SK-N-SH (cell line): ENCODE data around the gene HCN4. TPM values are rescaled to one million over a fixed set of nuclear protein-coding genes. Genes with fewer than 3 reads are reported as not detected.

Source experiments
- CTCF ChIA-PET: fragments of 300-600, 350-600 bp; formaldehyde crosslinking; extraction: SDS; loops from one replicate; lab custom pipeline; 2021; lab: Yijun Ruan, JAX
- POLR2A ChIA-PET: fragments of 350-600 bp; sonication (Branson Sonifier 250); formaldehyde crosslinking; extraction: SDS; loops from one replicate; lab custom pipeline; 2020; ENCODE audit warnings: antibody characterized with exemption, inconsistent platforms; lab: Yijun Ruan, JAX
- DNase-seq: peaks from one replicate; pipeline ENCODE4 v3.0.0; 2012
- H2AFZ ChIP-seq: fragments of 200-600 bp; sonication (generic); 2 replicates; pipeline ENCODE4 v1.8.1; 2016; ENCODE audit warnings: antibody characterized with exemption, mild to moderate bottlenecking, low read depth
- H3F3A ChIP-seq: fragments of 200-600 bp; sonication (generic); replicated peaks from 2 replicates; pipeline ENCODE3; 2016; ENCODE audit warnings: antibody characterized with exemption, mild to moderate bottlenecking; ENCODE audit not compliant: insufficient read depth
- H3K27ac ChIP-seq, 2 experiments: fragments of 200-500 bp in 1 of 2; fragments of 200-600 bp in 1 of 2; sonication (Bioruptor generic) in 1 of 2; sonication (generic), shearing (Covaris generic) in 1 of 2; 2 replicates each; pipeline versions ENCODE4 v1.5.1 to v1.6.1; 2014 to 2016; ENCODE audit warnings: low read depth in 2 of 2, inconsistent platforms in 1 of 2, low read length in 1 of 2, mild to moderate bottlenecking in 1 of 2, mixed read lengths in 1 of 2
- H3K27me3 ChIP-seq: fragments of 200-600 bp; sonication (generic), shearing (Covaris generic); 2 replicates; pipeline ENCODE4 v1.6.1; 2016; ENCODE audit warnings: mixed run types; ENCODE audit not compliant: insufficient read depth
- H3K36me3 ChIP-seq, 2 experiments: fragments of 200-500 bp in 1 of 2; fragments of 200-600 bp in 1 of 2; sonication (Bioruptor generic) in 1 of 2; sonication (generic) in 1 of 2; replicated peaks in 1 of 2; 2 replicates each; pipeline versions ENCODE3 to v1.5.1; 2014 to 2016; ENCODE audit warnings: low read length in 1 of 2, mild to moderate bottlenecking in 1 of 2; ENCODE audit not compliant: insufficient read depth in 2 of 2, control insufficient read depth in 1 of 2
- H3K4me1 ChIP-seq, 2 experiments: fragments of 200-500 bp in 1 of 2; fragments of 200-600 bp in 1 of 2; sonication (Bioruptor generic) in 1 of 2; sonication (generic), shearing (Covaris generic) in 1 of 2; 2 replicates each; pipeline versions ENCODE4 v1.5.1 to v1.6.1; 2014 to 2016; ENCODE audit warnings: low read depth in 1 of 2, low read length in 1 of 2, mixed run types in 1 of 2; ENCODE audit not compliant: insufficient read depth in 2 of 2, control insufficient read depth in 1 of 2
- H3K4me2 ChIP-seq: fragments of 200-600 bp; sonication (generic), shearing (Covaris generic); 2 replicates; pipeline ENCODE4 v1.6.1; 2017; ENCODE audit warnings: mixed run types
- H3K4me3 ChIP-seq, 2 experiments: fragments of 200-500 bp in 1 of 2; fragments of 200-600 bp in 1 of 2; sonication (Bioruptor generic) in 1 of 2; sonication (generic), shearing (Covaris generic) in 1 of 2; 2 replicates each; pipeline versions ENCODE4 v1.5.1 to v1.8.1; 2014 to 2016; ENCODE audit warnings: low read depth in 2 of 2, inconsistent platforms in 1 of 2, low read length in 1 of 2, mild to moderate bottlenecking in 1 of 2, mixed read lengths in 1 of 2, moderate library complexity in 1 of 2
- H3K79me2 ChIP-seq: fragments of 200-600 bp; sonication (generic); 2 replicates; pipeline ENCODE4 v1.8.1; 2017; ENCODE audit warnings: mild to moderate bottlenecking; ENCODE audit not compliant: insufficient read depth
- H3K9ac ChIP-seq: fragments of 200-600 bp; sonication (generic); 2 replicates; pipeline ENCODE4 v1.6.1; 2017; ENCODE audit warnings: mixed run types
- H3K9me2 ChIP-seq: fragments of 200-600 bp; sonication (generic); 2 replicates; pipeline ENCODE4 v1.6.1; 2017; ENCODE audit warnings: mixed run types
- H3K9me3 ChIP-seq: fragments of 200-600 bp; sonication (generic); 2 replicates; pipeline ENCODE4 v1.6.1; 2017; ENCODE audit warnings: mixed run types, mild to moderate bottlenecking, moderate library complexity
- H4K20me1 ChIP-seq: fragments of 200-600 bp; sonication (generic); 2 replicates; pipeline ENCODE4 v1.6.1; 2017; ENCODE audit warnings: mild to moderate bottlenecking, mixed run types; ENCODE audit not compliant: insufficient read depth
- CTCF ChIP-seq: fragments of 200-600 bp; sonication (generic); IDR thresholded peaks from 2 replicates; pipeline ENCODE4 v1.6.1; 2017; ENCODE audit warnings: antibody characterized with exemption, mild to moderate bottlenecking, moderate library complexity
- ELF1 ChIP-seq: IDR thresholded peaks from 2 replicates; pipeline ENCODE4 v1.4.0; 2012
- EP300 ChIP-seq, 2 experiments: IDR thresholded peaks; 2 replicates each; pipeline versions ENCODE4 v1.4.0 to v1.6.1; 2012; ENCODE audit warnings: borderline replicate concordance in 1 of 2, low read depth in 1 of 2, low read length in 1 of 2
- EZH2phosphoT487 ChIP-seq: fragments of 200-600 bp; sonication (generic); IDR thresholded peaks from 2 replicates; pipeline ENCODE4 v1.6.1; 2017; ENCODE audit warnings: low read depth, mixed run types, mild to moderate bottlenecking, antibody characterized with exemption, moderate library complexity, borderline replicate concordance
- JUND ChIP-seq: IDR thresholded peaks from 2 replicates; pipeline ENCODE4 v1.4.0; 2012
- MAX ChIP-seq: IDR thresholded peaks from 2 replicates; pipeline ENCODE4 v1.4.0; 2012; ENCODE audit warnings: low read depth
- MXI1 ChIP-seq: IDR thresholded peaks from 2 replicates; pipeline ENCODE4 v1.6.1; 2012; ENCODE audit warnings: mild to moderate bottlenecking, low read depth, low read length, improper control_type of control experiment
- PBX3 ChIP-seq: IDR thresholded peaks from 2 replicates; pipeline ENCODE4; 2012
- RCOR1 ChIP-seq: fragments of 150-350 bp; IDR thresholded peaks from 2 replicates; pipeline ENCODE4 v1.6.1; 2017; ENCODE audit warnings: antibody characterized with exemption, low read length
- SIN3A ChIP-seq: IDR thresholded peaks from 2 replicates; pipeline ENCODE4 v1.6.1; 2012; ENCODE audit warnings: low read depth, mild to moderate bottlenecking, low read length, moderate library complexity, borderline replicate concordance
- TCF12 ChIP-seq: IDR thresholded peaks from 2 replicates; pipeline ENCODE4 v1.4.0; 2012
- TEAD4 ChIP-seq: IDR thresholded peaks from 2 replicates; pipeline ENCODE4 v1.4.0; 2012; ENCODE audit warnings: mild to moderate bottlenecking, borderline replicate concordance; ENCODE audit not compliant: insufficient read depth
- USF1 ChIP-seq: IDR thresholded peaks from 2 replicates; pipeline ENCODE4 v1.4.0; 2012; ENCODE audit warnings: low read depth, borderline replicate concordance
- YY1 ChIP-seq: IDR thresholded peaks from 2 replicates; pipeline ENCODE4 v1.4.0; 2012; ENCODE audit warnings: low read depth, mild to moderate bottlenecking
- ZBTB33 ChIP-seq: IDR thresholded peaks from 2 replicates; pipeline ENCODE4 v1.4.0; 2012; ENCODE audit warnings: low read depth, borderline replicate concordance
- WGBS: methylation state at CpG from one replicate; pipeline ENCODE4 v1.1.6; 2017; ENCODE audit warnings: low lambda C conversion rate; 5-methylcytosine and 5-hydroxymethylcytosine counted together
- polyA plus RNA-seq, 3 experiments: library from polyadenylated mRNA; depleted of rRNA; stranded (reverse); fragments of >200 nt; gene quantifications; 2 replicates each; pipeline ENCODE4 v1.2.3, GENCODE V29; 2012

Gene HCN4
- polyA plus RNA-seq, 1 of the 3 experiments (the other 2 are of a cell fraction): not detected

- Histone ChIP-seq H2AFZ (no peak overlapping the region), H3K9me2 (no peaks in the 10 kb centered on the region), H3K9ac (no peak overlapping the region), H3K36me3 (no peaks in the 10 kb centered on the region), H3K27ac (no peak overlapping the region), H3K79me2 (no peaks in the 10 kb centered on the region), H3K4me3 (no peak overlapping the region), H3K9me3 (no peaks in the 10 kb centered on the region), H4K20me1 (no peaks in the 10 kb centered on the region), H3K27me3 (peaks cover 5% of the 10 kb centered on the region; the same call in 1 of the 2 replicates), H3F3A (no peaks in the 10 kb centered on the region), H3K4me1 (no peaks in the 10 kb centered on the region; a peak in 1 of 4 replicates), H3K4me2 (no peak overlapping the region)
- ChIA-PET CTCF (no interaction called here), POLR2A (no interaction called here)
- DNase-seq: no peak
- 26% methylated on average over 3 of the region's 3 CpGs for WGBS
- no peak for TF ChIP-seq EZH2phosphoT487
- TF ChIP-seq ELF1: no peak
- TF ChIP-seq EP300 (IDR thresholded peaks at IDR 0.05; ENCODE audit: borderline replicate concordance in 1 of 2, low read depth in 1 of 2, low read length in 1 of 2): no peak
- TF ChIP-seq MXI1: no peak
- TF ChIP-seq MAX: no peak
- no peak for TF ChIP-seq USF1
- no peak for TF ChIP-seq JUND
- TF ChIP-seq YY1: no peak
- no peak for TF ChIP-seq PBX3
- no peak for TF ChIP-seq TEAD4
- TF ChIP-seq TCF12: no peak
- no peak for TF ChIP-seq RCOR1
- no peak for TF ChIP-seq SIN3A
- TF ChIP-seq ZBTB33: no peak
- no peak for TF ChIP-seq CTCF
These were observed 15.0 kb downstream of the HCN4 start for GRCh38 chr15:73353734-73354133.
